ENCODE results near the gene SLC25A19. TPM values are rescaled to one million over a fixed set of nuclear protein-coding genes. Genes with fewer than 3 reads are reported as not detected.
A peak's percentile ranks its signal among the peaks of the same experiment; 100 is the strongest.

The SLC25A19 gene
- total and polyA plus RNA-seq, 9 of the 15 experiments (the other 6 are each of a cell fraction or from before 2014, with no cell fraction given) = 33.4 to 76.6 (median 55.3) TPM

GRCh38 chr17:75261336-75262111, 27.7 kb downstream of the SLC25A19 start, which contains the start of the genes GGA3 and MRPS7 (continued):
- TF ChIP-seq ZBTB11 (CRISPR knock-in tag; IDR thresholded peaks at IDR 0.05) (0 out of 6 replicates have a peak, but pooled peaks of 1 of the 3 experiments have one; percentile 28), ZBTB26 (CRISPR knock-in tag; IDR thresholded peaks at IDR 0.05) (peak; percentile 33; the same call in 1 of the 2 replicates), KLF1 (tag; IDR thresholded peaks at IDR 0.05) (peak; percentile 50; the same call in 1 of the 2 replicates), HDAC2 (IDR thresholded peaks at IDR 0.05) (peak; percentile 64), LARP7 (IDR thresholded peaks at IDR 0.05) (no peak), HNRNPH1 (optimal IDR thresholded peaks at IDR 0.05; ENCODE audit: low read depth, low read length) (no peak), ZNF551 (CRISPR knock-in tag; IDR thresholded peaks at IDR 0.05) (no peak), AFF1 (IDR thresholded peaks at IDR 0.05; ENCODE audit: low read depth in 1 of 2, partially characterized antibody in 2 of 2) (peak in 1 of 2 experiments; percentile 75), CREB3L1 (IDR thresholded peaks at IDR 0.05; ENCODE audit: borderline replicate concordance, low read depth) (peak; percentile 82), RBM17 (IDR thresholded peaks at IDR 0.05; ENCODE audit: borderline replicate concordance, low read depth, low read length) (no peak), MXI1 (IDR thresholded peaks at IDR 0.05; ENCODE audit: low read depth, low read length) (peak; percentile 48; the same call in 1 of the 2 replicates), ZNF212 (CRISPR knock-in tag; IDR thresholded peaks at IDR 0.05) (no peak), PKNOX1 (IDR thresholded peaks at IDR 0.05) (peak; percentile 70)
